Measurements from ENCODE around the gene PSMA4. TPM values are rescaled to one million over a fixed set of nuclear protein-coding genes. Genes with fewer than 3 reads are reported as not detected.
"Not testable (repeated sequence)": the region's sequence is repeated elsewhere in the genome, so short reads cannot be mapped to it uniquely, and the experiment has no call there.

Gene PSMA4
- polyA plus RNA-seq, 1 of the 3 experiments (the other 2 are of a cell fraction) = 212 TPM

- H3K4me2 ChIP-seq = no peak overlapping the region
- no peaks in the 10 kb centered on the region for H3K27me3 ChIP-seq (ENCODE audit: insufficient read depth)
- H3K79me2 ChIP-seq (ENCODE audit: insufficient read depth) = no peaks in the 10 kb centered on the region
- no peak overlapping the region for H2AFZ ChIP-seq (ENCODE audit: low read depth)
- POLR2A ChIA-PET = interaction anchor here (1.4 kb wide), 1 partner anchor 13 kb away, joined by 3 read pairs; the partner anchor contains the start of gene CHRNA5
- no peaks in the 10 kb centered on the region for H3K9me2 ChIP-seq
- no peaks in the 10 kb centered on the region for H3K9me3 ChIP-seq
- 75% methylated on average over 5 of the region's 5 CpGs for WGBS (ENCODE audit: low lambda C conversion rate)
- no peaks in the 10 kb centered on the region for H4K20me1 ChIP-seq (ENCODE audit: insufficient read depth)
- H3K4me1 ChIP-seq (ENCODE audit: control insufficient read depth in 1 of 2, insufficient read depth in 2 of 2, low read depth in 1 of 2, low read length in 1 of 2) = no peaks in the 10 kb centered on the region
- no peak overlapping the region for H3K27ac ChIP-seq (ENCODE audit: low read depth in 2 of 2, low read length in 1 of 2)
- H3K36me3 ChIP-seq (replicated peaks in 1 of 2; ENCODE audit: control insufficient read depth in 1 of 2, insufficient read depth in 2 of 2, low read length in 1 of 2) = peaks cover 27 to 32% of the 10 kb centered on the region in 2 experiments
- no peak overlapping the region for H3K9ac ChIP-seq
- TF ChIP-seq GATA2 (CRISPR knock-in tag; IDR thresholded peaks at IDR 0.05) (no peak), FOXJ3 (CRISPR knock-in tag; IDR thresholded peaks at IDR 0.05) (no peak), RXRA (IDR thresholded peaks at IDR 0.05; ENCODE audit: borderline replicate concordance, low read depth) (no peak)
- DNase-seq = no peak
- CTCF ChIA-PET = interaction anchor here (1.2 kb wide), 1 partner anchor 183 kb away, joined by 3 read pairs; no protein-coding TSS in a partner anchor
- peaks cover 8% of the 10 kb centered on the region for H3F3A ChIP-seq (replicated peaks; ENCODE audit: insufficient read depth)
- no peak overlapping the region for H3K4me3 ChIP-seq (ENCODE audit: low read depth in 2 of 2, low read length in 1 of 2)
These were observed 12.4 kb downstream of the PSMA4 start for GRCh38 chr15:78552597-78552996.

- H3K4me2 ChIP-seq; H3K27ac ChIP-seq (ENCODE audit: low read depth in 2 of 2, low read length in 1 of 2); H2AFZ ChIP-seq (ENCODE audit: low read depth); H3K9me3 ChIP-seq; H3K4me3 ChIP-seq (ENCODE audit: low read depth in 2 of 2, low read length in 1 of 2); H3K9me2 ChIP-seq; H3K4me1 ChIP-seq (ENCODE audit: control insufficient read depth in 1 of 2, insufficient read depth in 2 of 2, low read depth in 1 of 2, low read length in 1 of 2); H3K79me2 ChIP-seq (ENCODE audit: insufficient read depth); POLR2A ChIA-PET; H4K20me1 ChIP-seq (ENCODE audit: insufficient read depth); H3F3A ChIP-seq (replicated peaks; ENCODE audit: insufficient read depth); H3K36me3 ChIP-seq (replicated peaks in 1 of 2; ENCODE audit: control insufficient read depth in 1 of 2, insufficient read depth in 2 of 2, low read length in 1 of 2); CTCF ChIA-PET; H3K27me3 ChIP-seq (ENCODE audit: insufficient read depth); H3K9ac ChIP-seq; DNase-seq: not testable (repeated sequence)
- WGBS (ENCODE audit: low lambda C conversion rate) = 94% methylated on average over 10 of the region's 10 CpGs
These were observed 20.0 kb downstream of the PSMA4 start for GRCh38 chr15:78560201-78560600.

GRCh38 chr15:78561490-78561889, 21.2 kb downstream of the PSMA4 start:
- ChIA-PET POLR2A (no interaction called here), CTCF (no interaction called here)
- H3K4me1 ChIP-seq (ENCODE audit: control insufficient read depth in 1 of 2, insufficient read depth in 2 of 2, low read depth in 1 of 2, low read length in 1 of 2) = peaks cover 0 to 8% of the 10 kb centered on the region in 2 experiments; a peak in 2 of 4 replicates
- no peak for DNase-seq
- no peaks in the 10 kb centered on the region for H3K36me3 ChIP-seq (replicated peaks in 1 of 2; ENCODE audit: control insufficient read depth in 1 of 2, insufficient read depth in 2 of 2, low read length in 1 of 2)
- H3F3A ChIP-seq (replicated peaks; ENCODE audit: insufficient read depth) = peaks cover 7% of the 10 kb centered on the region
- TF ChIP-seq YY1 (IDR thresholded peaks at IDR 0.05; ENCODE audit: low read depth) (no peak), USF2 (IDR thresholded peaks at IDR 0.05; ENCODE audit: borderline replicate concordance, low read depth, low read length) (no peak), EZH2phosphoT487 (IDR thresholded peaks at IDR 0.05; ENCODE audit: borderline replicate concordance, low read depth) (no peak), USF1 (IDR thresholded peaks at IDR 0.05; ENCODE audit: borderline replicate concordance, low read depth) (no peak), NRF1 (IDR thresholded peaks at IDR 0.05; ENCODE audit: low read depth, low read length) (no peak), MEF2A (IDR thresholded peaks at IDR 0.05; ENCODE audit: borderline replicate concordance, low read depth) (no peak), RAD21 (IDR thresholded peaks at IDR 0.05; ENCODE audit: low read length) (no peak), TCF12 (IDR thresholded peaks at IDR 0.05) (no peak), POLR2AphosphoS5 (IDR thresholded peaks at IDR 0.05; ENCODE audit: low read depth, low read length) (no peak), JUND (IDR thresholded peaks at IDR 0.05) (no peak), RXRA (IDR thresholded peaks at IDR 0.05; ENCODE audit: borderline replicate concordance, low read depth) (no peak), CHD2 (IDR thresholded peaks at IDR 0.05; ENCODE audit: low read length, partially characterized antibody) (no peak)
- TF ChIP-seq, protein P1, sequence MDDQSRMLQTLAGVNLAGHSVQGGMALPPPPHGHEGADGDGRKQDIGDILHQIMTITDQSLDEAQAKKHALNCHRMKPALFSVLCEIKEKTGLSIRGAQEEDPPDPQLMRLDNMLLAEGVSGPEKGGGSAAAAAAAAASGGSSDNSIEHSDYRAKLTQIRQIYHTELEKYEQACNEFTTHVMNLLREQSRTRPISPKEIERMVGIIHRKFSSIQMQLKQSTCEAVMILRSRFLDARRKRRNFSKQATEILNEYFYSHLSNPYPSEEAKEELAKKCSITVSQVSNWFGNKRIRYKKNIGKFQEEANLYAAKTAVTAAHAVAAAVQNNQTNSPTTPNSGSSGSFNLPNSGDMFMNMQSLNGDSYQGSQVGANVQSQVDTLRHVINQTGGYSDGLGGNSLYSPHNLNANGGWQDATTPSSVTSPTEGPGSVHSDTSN (IDR thresholded peaks at IDR 0.05) = no peak
- no peak overlapping the region for H2AFZ ChIP-seq (ENCODE audit: low read depth)
- no peak overlapping the region for H3K27ac ChIP-seq (ENCODE audit: low read depth in 2 of 2, low read length in 1 of 2)
- no peaks in the 10 kb centered on the region for H3K9me2 ChIP-seq
- no peaks in the 10 kb centered on the region for H3K79me2 ChIP-seq (ENCODE audit: insufficient read depth)
- no peaks in the 10 kb centered on the region; the same call in 1 of the 2 replicates for H3K27me3 ChIP-seq (ENCODE audit: insufficient read depth)
- no peaks in the 10 kb centered on the region for H4K20me1 ChIP-seq (ENCODE audit: insufficient read depth)
- no peak overlapping the region for H3K9ac ChIP-seq
- H3K9me3 ChIP-seq = no peaks in the 10 kb centered on the region
- no peak overlapping the region for H3K4me2 ChIP-seq
- no peak overlapping the region for H3K4me3 ChIP-seq (ENCODE audit: low read depth in 2 of 2, low read length in 1 of 2)
- 82% methylated on average over 5 of the region's 5 CpGs for WGBS (ENCODE audit: low lambda C conversion rate)

Data from SK-N-SH (cell line).